Activated T-helper 2 cell treated with anti-CD3 and anti-CD28 coated beads, Interferon-gamma antibody, Interleukin-2, Interleukin-4, amounts not matched to agents 10 μg/mL and 5 μg/mL and 100 μg/mL, durations not matched to agents 14 hours and 24 hours and 36 hours (primary cell): Measurements from ENCODE around the gene DDX25. TPM values are rescaled to one million over a fixed set of nuclear protein-coding genes. Genes with fewer than 3 reads are reported as not detected.
"Not testable (repeated sequence)": the region's sequence is repeated elsewhere in the genome, so short reads cannot be mapped to it uniquely, and the experiment has no call there.

Experiments
- DNase-seq: peaks from one replicate; pipeline ENCODE4 v3.0.0; 2021; ENCODE audit warnings: low spot score
- H3K27ac Mint-ChIP-seq: one replicate; pipeline ENCODE4 v1.8.0; 2021; ENCODE audit warnings: mixed read lengths
- H3K27me3 Mint-ChIP-seq: one replicate; pipeline ENCODE4 v1.8.0; 2021; ENCODE audit warnings: low read depth, mixed read lengths
- H3K36me3 Mint-ChIP-seq: one replicate; pipeline ENCODE4 v1.8.0; 2021; ENCODE audit warnings: low read depth, mixed read lengths
- H3K4me1 Mint-ChIP-seq: one replicate; pipeline ENCODE4 v1.8.0; 2021; ENCODE audit warnings: low read depth, mixed read lengths
- H3K4me3 Mint-ChIP-seq: one replicate; pipeline ENCODE4 v1.8.0; 2021; ENCODE audit warnings: low read depth, mild to moderate bottlenecking, moderate library complexity, mixed read lengths
- H3K9me3 Mint-ChIP-seq: one replicate; pipeline ENCODE4 v1.8.0; 2021; ENCODE audit warnings: mixed read lengths
- intact Hi-C: fragments of 100-400 bp; cut with micrococcal nuclease; formaldehyde crosslinking; loops from one replicate; pipeline ENCODE4 v1.15.1; 2023
- total RNA-seq: library from RNA; stranded (reverse); gene quantifications from 2 replicates; pipeline ENCODE4 v1.2.3, GENCODE V29; 2022

The DDX25 gene
- total RNA-seq, 1 donor from 2014 or later = not detected

DNA sequence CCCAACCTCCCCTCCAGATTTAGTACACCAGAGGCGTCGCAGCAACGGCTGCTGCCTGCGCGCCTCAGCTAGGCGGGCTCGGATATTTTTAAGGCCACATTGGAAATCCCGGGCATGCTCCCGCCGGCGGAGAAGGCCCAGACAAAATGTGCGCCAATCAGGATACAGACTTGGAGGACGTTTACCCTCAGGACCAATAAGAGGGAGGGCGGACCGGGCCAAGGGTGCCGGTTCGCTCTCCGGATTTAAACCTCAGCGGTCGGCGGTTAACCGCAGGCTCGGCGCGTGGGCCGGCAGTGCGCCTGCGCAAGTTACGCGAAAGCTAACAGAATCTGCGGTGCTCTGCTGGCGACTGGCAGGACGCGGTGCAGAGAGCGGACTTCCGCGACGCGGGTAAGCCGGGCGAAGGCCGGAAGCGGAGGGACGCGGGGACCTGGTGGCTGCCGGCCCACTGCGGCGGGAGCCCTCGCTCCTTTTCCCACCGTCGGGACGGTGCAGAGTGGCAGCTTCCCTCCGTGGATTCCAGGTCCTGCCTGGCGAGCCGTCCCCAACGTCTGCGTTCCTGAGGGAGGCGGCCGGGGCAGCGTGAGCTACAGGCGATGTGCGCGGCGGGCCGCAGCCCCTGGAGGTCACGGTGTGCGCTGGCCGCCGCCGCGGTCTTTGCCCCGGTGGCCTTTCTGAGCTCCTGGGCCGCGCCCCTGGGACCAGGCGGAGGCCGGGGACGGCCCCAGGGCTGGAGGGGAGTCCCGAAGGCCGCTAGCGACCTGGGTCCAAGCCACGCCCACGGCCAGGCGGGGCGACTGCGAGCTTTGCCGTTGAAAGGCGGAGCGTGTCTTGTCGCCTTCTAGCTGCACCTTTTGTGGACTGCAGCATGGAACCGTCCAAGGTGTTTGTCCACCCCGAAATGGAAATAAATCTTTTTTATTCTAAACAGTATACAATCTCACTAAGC lies 16.7 kb upstream of the DDX25 start, which contains the start of gene HYLS1:
Gene HYLS1, plus strand, starts transcription at position 296 of the 952 bp plus-strand sequence. CDS start 11,701 bp downstream, outside the sequence.
- Mint-ChIP-seq H3K36me3 (peaks cover 28% of the 10 kb centered on the region), H3K4me1 (peaks cover 42% of the 10 kb centered on the region), H3K27ac (peak within 1 kb of the TSS; percentile 98), H3K9me3 (no peaks in the 10 kb centered on the region), H3K27me3 (no peaks in the 10 kb centered on the region), H3K4me3 (peak within 1 kb of the TSS; percentile 86)
- DNase-seq = peak; percentile 99
- intact Hi-C loops = loop anchor here (1.0 to 10.0 kb wide), 7 partner anchors 16 to 1143 kb away; partner anchors contain the start of genes CDON, CHEK1, EI24 and PUS3

DNA sequence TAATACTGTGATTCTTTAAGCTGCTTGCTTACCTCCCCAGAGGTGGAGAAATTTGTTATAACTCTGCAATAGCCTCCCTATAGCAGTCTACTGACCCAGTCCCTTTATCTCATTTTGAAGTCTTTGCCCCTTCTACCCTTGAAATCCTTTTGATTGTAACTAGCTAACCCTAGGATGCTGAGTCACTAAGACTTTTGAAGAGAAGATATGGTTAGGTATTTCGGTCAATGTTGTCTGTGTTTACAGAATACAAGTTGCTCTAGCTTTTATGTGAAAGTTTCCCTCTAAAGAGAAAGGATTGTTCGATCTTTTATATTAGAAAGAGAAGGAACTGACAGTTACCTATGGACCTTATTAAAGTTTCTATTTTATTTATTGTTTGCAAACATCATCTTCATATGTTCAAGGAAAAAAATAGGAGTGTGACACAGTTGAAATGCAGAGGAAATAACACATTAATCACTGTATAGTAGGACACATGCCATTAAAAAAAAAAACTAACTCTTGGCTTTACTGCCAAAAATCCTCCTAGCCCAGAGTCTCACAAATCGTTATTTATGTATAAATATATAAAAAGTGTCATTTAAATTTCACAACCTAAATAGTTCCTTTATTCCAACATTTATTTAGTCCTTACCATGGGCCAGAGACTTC lies 13.7 kb upstream of the DDX25 start:
- Mint-ChIP-seq H3K27me3 (no peaks in the 10 kb centered on the region), H3K36me3 (peaks cover 54% of the 10 kb centered on the region), H3K27ac (peak overlapping the region; percentile 1), H3K4me3 (peak overlapping the region; percentile 31), H3K9me3 (no peaks in the 10 kb centered on the region), H3K4me1 (peaks cover 43% of the 10 kb centered on the region)
- intact Hi-C loops = no loop called here
- no peak for DNase-seq

DNA sequence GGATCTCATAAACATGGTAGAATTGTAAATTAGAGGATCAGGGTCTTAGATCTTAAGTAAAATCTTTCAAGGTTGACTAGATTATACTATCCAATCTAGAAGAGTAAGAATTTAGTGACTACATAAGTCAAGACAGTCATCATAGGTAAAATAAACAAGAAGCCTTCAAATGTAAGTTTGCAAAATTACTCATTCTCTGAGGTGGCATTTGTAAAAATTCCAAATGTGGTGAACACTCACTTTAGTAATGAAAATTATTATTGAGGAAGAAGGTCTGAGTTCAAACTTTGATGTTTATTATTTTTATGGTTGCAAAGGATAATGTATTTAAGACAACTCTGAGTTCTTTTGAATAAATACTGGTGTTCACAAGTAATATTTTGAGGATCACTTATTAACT lies 12.2 kb upstream of the DDX25 start:
- Mint-ChIP-seq H3K4me1 (peaks cover 48% of the 10 kb centered on the region), H3K36me3 (peaks cover 69% of the 10 kb centered on the region), H3K9me3 (no peaks in the 10 kb centered on the region), H3K4me3 (no peak overlapping the region), H3K27me3 (no peaks in the 10 kb centered on the region), H3K27ac (no peak overlapping the region)
- intact Hi-C loops = no loop called here
- DNase-seq = no peak

DNA sequence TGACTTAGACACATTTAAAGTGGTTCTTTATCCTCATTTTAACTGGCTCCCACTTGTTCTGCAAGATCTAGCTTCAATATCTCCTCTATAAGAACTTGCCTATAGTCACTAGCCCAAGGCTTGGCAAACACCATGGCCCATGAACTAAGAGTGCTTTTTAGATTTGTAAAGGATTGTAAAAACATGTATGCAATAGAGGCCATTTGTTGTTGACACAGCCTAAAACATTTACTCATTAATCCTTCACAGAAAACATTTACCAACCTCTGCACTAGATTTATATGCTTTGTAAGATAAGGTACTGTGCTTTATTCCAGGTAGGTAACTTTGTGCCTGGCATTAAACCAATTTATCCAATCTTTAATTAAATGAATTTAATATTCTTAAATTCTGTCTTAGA lies 11.3 kb upstream of the DDX25 start:
- Mint-ChIP-seq H3K27ac (peak overlapping the region; percentile 15), H3K27me3 (no peaks in the 10 kb centered on the region), H3K4me3 (no peak overlapping the region), H3K36me3 (peaks cover 78% of the 10 kb centered on the region), H3K4me1 (peaks cover 49% of the 10 kb centered on the region), H3K9me3 (no peaks in the 10 kb centered on the region)
- intact Hi-C loops = no loop called here
- DNase-seq = no peak

DNA sequence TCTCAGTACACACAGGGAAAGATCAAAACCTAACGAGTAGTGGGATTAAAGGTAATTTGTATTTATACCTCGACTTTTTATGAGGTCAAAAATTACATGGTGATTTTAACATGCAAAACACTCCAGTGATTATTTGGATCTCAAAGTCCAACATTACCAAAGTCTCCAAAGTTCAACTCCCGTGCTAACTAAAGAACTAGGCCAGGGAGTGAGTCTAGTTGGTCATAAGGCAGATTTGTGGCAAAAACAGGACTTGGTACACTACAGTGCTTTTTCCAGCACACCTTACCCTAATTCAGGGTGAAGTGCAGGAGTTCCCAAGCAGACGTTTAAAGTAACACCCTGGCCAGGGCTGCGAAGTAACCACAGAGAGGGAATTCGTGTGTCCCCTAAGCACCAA lies 2.4 kb upstream of the DDX25 start:
- H3K4me1 Mint-ChIP-seq = peaks cover 37% of the 10 kb centered on the region
- intact Hi-C loops = loop anchor here (5.0 kb wide), 1 partner anchor 365 kb away; the partner anchor contains the start of genes FOXRED1 and SRPRA

DNA sequence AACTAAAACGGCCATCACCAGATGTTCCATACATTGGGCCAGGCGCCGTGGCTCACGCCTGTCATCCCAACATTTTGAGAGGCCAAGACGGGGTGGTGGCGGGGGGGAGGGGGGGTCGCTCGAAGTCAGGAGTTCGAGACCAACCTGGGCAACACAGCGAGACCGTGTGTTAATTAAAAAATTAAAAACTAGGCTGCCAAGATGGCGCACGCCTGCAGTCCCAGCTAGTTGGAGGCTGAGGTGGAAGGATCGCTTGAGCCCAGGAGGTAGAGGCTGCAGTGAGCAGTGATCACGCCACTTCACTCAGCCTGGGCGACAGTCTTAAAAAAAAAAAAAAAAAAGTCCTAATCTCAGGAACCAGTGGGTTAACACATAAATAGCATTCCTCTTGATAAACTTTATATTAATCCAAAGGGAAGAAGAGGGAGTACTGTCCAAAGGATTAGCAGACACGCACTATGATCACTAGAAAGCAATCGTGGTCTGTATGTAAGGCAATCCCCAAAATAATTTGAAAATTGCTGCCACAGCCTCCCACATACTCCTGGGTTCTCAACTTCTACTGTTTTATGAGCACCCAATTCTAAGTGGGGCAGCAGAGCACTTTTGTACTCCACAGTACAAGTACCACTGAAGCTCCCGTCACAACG lies 1.9 kb upstream of the DDX25 start:
- Mint-ChIP-seq H3K27ac (peak overlapping the region; percentile 92), H3K27me3 (peaks cover 25% of the 10 kb centered on the region), H3K4me3 (peak overlapping the region; percentile 94), H3K4me1 (peaks cover 34% of the 10 kb centered on the region), H3K9me3 (no peaks in the 10 kb centered on the region), H3K36me3 (peaks cover 40% of the 10 kb centered on the region)
- intact Hi-C loops = loop anchor here (5.0 kb wide), 1 partner anchor 365 kb away; the partner anchor contains the start of genes FOXRED1 and SRPRA
- no peak for DNase-seq

More for the DNA sequence above, 2.4 kb upstream of the DDX25 start:
- no peak for DNase-seq
- no peaks in the 10 kb centered on the region for H3K9me3 Mint-ChIP-seq
- H3K4me3 Mint-ChIP-seq = peak overlapping the region; percentile 94
- H3K27me3 Mint-ChIP-seq = peaks cover 23% of the 10 kb centered on the region
- peak overlapping the region; percentile 33 for H3K27ac Mint-ChIP-seq
- H3K36me3 Mint-ChIP-seq = peaks cover 45% of the 10 kb centered on the region

DNA sequence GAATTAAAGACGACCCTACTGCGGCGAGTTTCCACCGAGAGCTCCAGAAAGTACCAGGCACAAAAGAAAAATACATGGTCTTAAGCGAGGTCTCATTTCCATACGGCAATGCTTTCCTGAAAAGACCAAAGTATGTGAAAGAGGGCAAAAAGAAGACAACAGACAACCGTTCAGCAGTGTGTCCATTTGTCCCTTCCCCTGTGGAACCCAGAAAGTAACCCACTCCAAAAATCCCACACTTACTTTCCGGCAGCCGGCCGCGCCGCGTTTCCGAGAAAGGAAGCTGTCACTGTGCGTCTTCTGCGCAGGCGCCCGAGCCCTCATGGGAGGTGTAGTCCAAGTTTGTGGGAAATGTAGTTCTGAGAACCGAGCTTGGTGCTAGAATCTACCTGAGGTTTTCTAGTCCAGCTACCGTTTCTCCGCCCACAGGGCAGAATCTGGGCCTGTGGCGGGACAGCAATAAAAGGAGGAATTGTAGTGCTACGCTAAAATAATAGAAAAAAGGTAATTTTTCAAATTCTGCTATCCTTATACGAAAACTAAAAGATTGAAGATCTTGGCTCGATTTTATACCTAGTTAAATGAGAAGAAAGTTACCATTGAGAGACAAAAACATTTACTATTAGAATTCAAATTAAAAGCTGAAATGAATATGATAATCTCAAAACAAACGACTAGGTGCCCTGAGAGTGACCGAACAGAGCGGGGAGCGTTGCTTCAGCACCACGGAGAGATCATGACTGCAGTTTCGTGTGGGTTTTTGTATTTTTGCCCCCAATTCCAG lies 1.2 kb upstream of the DDX25 start, which contains the start of gene PUS3:
Gene PUS3, minus strand, starts transcription at position 280 of the 784 bp plus-strand sequence. CDS start 6,922 bp downstream, outside the sequence.
- Mint-ChIP-seq H3K9me3 (no peaks in the 10 kb centered on the region), H3K27me3 (peaks cover 31% of the 10 kb centered on the region), H3K27ac (peak within 1 kb of the TSS; percentile 92), H3K4me1 (peaks cover 29% of the 10 kb centered on the region), H3K36me3 (peaks cover 34% of the 10 kb centered on the region), H3K4me3 (peak within 1 kb of the TSS; percentile 94)
- peak; percentile 84 for DNase-seq
- intact Hi-C loops = loop anchor here (1.0 to 5.0 kb wide), 5 partner anchors 9 to 364 kb away; partner anchors contain the start of genes FAM118B, FOXRED1, HYLS1 and RPUSD4

DNA sequence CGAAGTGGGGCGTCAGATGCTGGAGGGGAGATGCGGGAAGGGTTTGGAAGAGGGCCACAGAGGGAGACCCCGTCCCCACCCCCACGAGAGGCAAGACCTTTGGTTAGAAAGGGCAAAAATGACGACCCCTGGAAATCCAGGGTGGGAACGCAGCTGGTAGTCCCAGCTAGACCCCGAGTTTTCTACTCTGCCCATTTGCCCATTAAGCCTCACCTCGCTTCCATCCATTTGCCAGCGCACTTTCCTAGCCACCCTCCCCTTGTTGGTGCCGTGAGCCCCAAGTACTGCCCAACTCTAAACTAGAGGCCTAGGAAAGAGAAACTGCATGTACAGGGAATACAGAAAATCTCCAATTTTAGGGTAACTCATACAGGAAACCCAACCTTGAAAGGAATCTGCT lies 370 bp downstream of the DDX25 start:
- H3K4me3 Mint-ChIP-seq = peak overlapping the region; percentile 75
- H3K9me3 Mint-ChIP-seq = no peaks in the 10 kb centered on the region
- peaks cover 26% of the 10 kb centered on the region for H3K4me1 Mint-ChIP-seq
- peaks cover 25% of the 10 kb centered on the region for H3K36me3 Mint-ChIP-seq
- peaks cover 35% of the 10 kb centered on the region for H3K27me3 Mint-ChIP-seq
- no peak overlapping the region for H3K27ac Mint-ChIP-seq
- no peak for DNase-seq
- intact Hi-C loops = loop anchor here (5.0 kb wide), 1 partner anchor 363 kb away; the partner anchor contains the start of genes FOXRED1 and SRPRA

DNA sequence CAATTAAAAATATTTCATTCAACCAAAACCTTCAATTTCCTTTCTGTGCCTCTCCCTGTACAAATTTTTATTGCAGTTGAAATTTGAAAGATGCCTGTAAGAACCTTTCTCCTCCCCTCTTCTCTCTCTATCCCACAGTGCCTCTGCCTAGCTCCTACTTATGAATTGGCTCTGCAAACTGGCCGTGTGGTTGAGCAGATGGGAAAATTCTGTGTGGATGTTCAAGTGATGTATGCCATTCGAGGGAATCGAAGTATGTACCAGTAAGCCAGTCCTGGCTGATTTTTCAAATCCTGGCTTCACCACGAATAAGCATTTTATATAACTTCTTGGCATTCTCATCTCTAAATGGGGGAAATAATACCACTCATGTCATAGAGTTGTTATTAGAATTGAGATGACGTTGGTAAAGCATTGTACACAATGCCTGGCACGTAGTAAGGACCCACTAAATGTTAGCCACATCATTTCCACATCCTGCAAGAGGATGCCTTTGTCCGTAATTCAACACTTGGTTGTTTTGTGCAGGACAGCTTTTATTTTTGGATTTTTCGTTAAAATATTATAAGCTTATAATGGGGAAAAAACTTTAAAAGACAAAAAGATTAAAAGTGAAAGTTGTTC lies 6.0 kb downstream of the DDX25 start:
- no peak for DNase-seq
- intact Hi-C loops = no loop called here
- H3K27ac Mint-ChIP-seq = no peak overlapping the region
- peaks cover 37% of the 10 kb centered on the region for H3K27me3 Mint-ChIP-seq
- H3K36me3 Mint-ChIP-seq = no peaks in the 10 kb centered on the region
- no peaks in the 10 kb centered on the region for H3K9me3 Mint-ChIP-seq
- peaks cover 2% of the 10 kb centered on the region for H3K4me1 Mint-ChIP-seq
- no peak overlapping the region for H3K4me3 Mint-ChIP-seq

DNA sequence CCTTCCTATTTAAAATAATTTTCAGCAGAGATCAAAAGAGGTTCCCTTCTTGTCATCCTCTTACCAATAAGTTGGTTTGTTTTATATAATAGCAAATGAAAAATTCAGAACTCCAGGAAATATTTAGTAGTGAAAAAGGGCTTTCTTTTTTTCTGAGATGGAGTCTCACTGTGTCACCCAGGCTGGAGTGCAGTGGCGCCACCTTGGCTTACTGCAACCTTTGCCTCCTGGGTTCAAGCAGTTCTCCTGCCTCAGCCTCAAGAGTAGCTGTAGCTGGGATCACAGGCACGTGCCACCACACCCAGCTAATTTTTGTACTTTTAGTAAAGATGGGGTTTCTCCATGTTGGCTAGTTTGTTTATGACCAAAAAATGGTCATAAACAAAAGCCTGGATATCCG lies 10.3 kb downstream of the DDX25 start:
- H3K4me3 Mint-ChIP-seq, H3K9me3 Mint-ChIP-seq, H3K4me1 Mint-ChIP-seq, H3K27ac Mint-ChIP-seq, intact Hi-C loops, DNase-seq, H3K36me3 Mint-ChIP-seq: not testable (repeated sequence)
- H3K27me3 Mint-ChIP-seq = peaks cover 36% of the 10 kb centered on the region

DNA sequence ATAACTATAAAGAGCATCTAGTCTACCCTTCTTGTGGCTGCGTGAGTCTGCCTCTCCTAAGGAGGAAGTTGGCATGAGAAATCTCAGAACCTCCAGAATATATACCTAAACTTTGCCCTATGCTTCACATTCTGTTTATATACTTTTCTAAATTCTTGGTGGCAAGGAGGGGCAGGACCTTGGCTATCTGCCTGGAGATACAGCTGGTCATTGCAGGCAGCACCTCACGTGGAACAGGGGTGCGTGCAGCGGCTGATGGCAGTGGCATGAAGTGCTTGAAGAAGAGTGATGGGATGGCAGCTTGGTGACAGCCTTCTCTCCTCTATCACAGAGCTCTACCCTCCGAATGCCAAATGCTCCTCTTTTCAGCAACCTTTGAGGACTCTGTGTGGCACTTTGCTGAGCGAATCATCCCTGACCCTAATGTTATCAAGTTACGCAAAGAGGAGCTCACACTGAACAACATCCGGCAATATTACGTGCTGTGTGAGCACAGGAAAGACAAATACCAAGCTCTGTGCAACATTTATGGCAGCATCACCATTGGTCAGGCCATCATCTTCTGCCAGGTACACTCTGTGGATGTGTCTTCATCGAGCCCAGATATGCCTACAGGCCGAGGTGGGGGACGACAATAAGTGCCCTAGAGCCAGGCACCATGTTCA lies 12.5 kb downstream of the DDX25 start:
- intact Hi-C loops = no loop called here
- Mint-ChIP-seq H3K27ac (no peak overlapping the region), H3K27me3 (peaks cover 28% of the 10 kb centered on the region), H3K36me3 (no peaks in the 10 kb centered on the region), H3K4me3 (no peak overlapping the region), H3K9me3 (no peaks in the 10 kb centered on the region), H3K4me1 (no peaks in the 10 kb centered on the region)
- DNase-seq = no peak
